ENCODE results near the gene PDE6B.
"Not testable (repeated sequence)": the region's sequence is repeated elsewhere in the genome, so short reads cannot be mapped to it uniquely, and the experiment has no call there.

The PDE6B gene

DNA sequence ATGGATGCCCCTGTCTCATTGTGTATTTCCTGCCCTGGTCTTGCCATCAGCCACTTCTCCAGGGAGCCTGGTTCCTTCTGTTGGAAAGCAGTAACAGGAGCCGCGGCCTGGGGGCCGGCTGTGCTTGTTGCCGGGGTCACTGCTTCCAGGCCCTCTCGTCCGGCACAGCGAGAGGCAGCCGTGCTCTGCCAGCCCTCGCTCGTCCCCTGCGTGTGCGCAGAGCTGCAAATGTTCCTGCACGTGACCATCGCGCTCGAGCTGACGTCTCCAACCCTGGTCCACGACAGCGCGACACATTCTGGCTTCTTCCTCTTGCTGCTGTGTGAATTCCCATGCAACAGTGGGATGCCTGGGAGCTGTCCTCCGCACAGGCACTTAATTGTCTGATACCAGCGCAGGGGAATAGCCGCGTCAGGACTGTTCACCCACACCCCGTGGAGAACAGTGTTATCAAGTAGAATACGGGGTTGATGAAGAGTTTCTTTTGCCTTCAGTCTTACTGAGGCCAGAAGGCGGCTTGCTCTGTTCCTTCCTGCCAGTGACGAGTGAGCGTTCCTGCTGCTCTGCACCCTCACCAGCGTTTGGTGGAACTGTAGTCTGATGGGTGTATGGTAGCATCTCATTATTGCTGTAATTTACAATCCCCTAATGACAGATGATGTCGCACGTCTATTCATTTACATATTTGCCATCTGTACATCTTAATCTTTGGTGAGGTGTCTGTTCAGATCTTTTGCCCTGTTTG lies 12.3 kb downstream of the PDE6B start:
- DNase-seq = no peak

DNA sequence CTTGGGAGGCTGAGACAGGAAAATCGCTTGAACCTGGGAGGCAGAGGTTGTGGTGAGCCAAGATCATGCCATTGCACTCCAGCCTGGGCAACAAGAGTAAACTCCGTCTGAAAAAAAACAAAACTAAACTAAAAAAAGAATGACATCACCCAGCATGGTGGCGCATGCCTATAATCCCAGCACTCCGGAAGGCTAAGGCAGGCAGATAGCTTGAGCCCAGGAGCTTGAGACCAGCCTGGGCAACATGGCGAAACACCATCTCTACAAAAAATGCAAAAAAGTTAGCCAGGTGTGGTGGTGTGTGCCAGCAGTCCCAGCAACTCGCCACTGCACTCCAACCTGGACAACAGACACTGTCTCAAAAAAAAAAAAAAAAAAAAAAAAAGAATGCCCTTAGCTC lies 17.0 kb downstream of the PDE6B start:
- not testable (repeated sequence) for DNase-seq

DNA sequence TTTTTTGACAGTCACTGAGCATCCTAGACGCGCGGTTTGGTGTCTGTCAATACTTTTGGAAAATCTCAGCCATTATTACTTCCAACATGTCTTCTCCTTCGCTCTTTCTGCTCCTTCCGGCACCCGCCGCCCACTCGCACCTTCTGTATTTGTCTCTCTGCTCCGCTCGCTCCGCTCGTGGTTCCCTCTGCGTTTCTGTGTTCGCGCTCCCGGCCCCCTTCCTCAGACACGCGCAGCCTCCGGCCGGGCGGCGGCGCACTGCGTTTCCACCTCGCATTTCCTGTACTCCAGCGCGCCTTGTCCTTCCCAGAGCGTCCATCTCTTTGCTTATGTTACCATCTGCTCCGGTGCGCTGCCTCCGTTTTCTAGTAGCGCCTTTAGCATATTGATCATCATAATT lies 21.1 kb downstream of the PDE6B start:
- no peak for DNase-seq

DNA sequence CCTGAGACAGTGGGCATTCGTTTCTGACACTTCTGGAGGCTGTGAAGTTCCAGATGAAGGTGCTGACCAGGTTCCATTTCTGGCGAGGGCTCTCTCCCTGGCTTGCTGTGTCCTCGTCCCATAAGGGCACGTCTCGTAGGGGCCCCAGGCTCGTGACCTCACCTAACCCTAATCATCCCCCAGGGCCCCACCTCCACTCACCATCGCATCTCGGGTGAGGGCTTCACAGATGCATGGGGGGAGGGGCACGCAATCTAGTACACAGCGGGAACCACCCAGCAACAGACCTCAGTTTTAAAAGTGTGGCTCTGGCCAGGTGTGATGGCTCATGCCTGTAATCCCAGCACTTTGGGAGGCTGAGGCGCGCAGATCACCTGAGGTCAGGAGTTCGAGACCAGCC lies 22.1 kb downstream of the PDE6B start:
- DNase-seq = no peak

DNA sequence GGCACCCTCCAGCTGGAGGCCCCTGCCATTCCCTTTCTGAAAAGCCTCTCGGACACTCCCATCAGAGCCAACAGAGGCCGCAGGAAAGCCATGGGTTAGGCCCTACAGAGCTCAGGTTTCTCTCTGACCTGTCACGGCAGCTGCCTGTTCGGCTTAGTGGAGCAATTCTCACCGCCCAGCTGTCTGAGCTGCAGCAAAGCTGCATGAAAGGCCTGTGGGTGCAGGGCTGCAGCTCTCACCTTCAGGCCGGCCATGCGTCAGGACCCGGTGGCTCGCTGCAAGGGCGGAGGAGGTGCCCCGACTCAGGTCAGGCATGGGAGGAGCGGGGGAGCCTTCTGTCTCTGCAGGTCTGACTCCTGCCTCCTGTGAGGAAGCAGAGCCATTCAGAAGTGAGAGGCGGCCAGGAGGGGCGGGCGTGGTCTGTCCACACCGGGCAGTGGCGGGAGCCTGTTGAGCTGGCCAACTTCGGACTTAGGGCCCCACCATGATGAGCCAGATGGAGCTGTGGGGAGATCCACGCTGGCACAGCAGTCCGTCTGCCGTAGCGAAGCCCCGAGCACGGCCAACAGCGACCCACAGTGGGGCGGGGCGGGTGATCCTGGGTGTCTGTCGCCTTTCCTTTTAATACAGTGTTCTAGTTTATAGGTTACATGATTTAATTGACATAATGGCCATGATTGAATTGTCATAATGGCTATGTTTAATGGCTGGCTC lies 23.4 kb downstream of the PDE6B start:
- DNase-seq = no peak

DNA sequence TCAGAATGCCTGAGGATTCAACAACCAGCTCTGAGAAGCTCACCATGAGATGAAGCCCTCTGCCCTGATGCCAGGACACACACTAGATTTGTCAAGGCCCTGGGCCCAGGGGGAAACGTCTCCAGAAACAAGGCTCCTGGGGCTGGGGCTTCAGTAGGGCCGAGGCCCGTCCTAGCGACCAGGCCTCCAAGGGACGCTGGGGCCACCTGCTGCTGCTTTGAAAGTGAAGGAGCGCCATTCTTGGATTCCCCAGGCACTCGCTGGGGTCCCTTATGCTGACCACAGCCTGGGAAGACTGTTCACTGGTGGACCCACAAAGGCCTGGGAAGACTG lies 23.9 kb downstream of the PDE6B start:
- no peak for DNase-seq

DNA sequence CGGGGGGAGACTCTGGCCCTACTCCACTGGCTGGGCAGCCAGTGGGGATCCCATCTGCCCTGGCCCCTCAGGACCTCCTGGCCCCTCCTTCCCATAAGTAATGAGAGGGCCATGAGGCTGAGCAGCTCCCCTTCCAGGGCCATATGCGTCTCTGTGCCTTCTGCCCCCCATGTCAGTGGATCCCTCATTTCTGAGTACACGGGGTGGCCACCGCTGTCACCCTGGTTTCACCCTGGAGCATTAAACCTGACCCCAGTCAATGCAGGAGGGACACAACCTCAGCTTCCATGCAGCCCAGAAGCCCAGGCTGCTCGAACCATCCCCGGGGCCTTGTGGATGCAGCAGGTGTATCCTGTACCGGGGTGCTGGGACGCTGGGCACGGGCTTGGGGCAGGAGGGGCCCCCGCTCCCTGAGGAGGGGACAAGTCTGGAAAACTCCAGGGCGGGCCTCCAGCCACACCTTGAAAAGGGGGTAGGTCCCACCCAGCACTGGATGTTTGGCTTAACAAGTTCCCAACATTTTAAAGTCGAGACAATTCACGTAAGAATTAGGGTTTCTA lies 24.5 kb downstream of the PDE6B start:
- no peak for DNase-seq

DNA sequence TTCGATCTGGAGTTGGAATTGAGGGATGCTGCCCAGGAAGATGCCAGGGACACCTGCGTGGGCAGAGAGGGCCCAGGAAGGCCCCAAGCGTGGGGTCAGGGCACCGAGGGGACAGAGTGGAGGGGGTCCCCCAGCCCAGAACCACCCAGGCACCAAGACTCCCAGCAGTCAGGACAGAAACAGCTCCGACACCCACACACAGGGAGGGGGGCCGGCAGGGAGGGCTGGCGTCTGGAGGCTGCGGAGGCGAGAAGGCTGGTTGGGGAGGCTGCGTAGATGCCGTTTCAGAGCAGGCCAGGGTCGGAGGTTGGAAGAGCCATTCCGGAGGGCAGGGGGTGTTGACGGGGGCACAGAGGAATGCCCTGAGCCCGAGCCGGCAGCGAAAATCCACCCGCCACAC lies 25.1 kb downstream of the PDE6B start:
- DNase-seq = no peak

DNA sequence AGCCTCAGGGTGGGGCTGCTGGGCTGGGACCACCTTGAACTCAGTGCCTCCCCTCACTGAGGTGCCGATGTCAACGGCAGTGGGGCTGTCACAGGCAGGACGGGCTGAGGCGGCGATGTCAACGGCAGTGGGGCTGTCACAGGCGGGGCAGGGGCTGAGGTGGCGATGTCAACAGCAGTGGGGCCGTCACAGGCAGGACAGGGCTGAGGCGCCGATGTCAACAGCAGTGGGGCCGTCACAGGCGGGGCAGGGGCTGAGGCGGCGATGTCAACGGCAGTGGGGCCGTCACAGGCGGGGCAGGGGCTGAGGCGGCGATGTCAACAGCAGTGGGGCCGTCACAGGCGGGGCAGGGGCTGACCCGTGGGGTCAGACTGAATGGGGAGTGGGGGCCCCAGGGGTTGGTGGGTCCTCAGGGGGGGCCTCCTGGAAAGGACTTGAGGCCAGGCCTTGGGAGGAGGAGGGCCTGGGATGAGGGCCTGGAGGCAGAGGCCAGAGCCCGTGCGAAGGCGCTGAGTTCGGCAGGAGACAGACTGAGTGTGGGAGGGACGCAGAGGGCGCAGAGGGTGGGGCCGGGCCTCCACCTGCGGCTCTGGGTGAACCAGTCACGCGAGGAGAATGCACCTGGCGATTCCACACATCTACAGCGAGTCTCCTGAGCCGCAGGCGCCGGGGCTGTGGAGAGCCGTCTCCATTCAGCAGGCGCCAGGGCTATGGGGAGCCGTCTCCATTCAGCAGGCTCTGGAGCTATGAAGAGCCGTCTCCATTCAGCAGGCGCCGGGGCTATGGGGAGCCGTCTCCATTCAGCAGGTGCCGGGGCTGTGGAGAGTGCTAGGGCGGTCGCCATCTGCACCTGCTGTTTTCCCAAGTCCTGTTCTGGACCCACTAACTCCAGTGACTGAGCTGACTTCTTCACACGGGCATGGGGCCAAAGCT lies 25.8 kb downstream of the PDE6B start:
- no peak for DNase-seq

DNA sequence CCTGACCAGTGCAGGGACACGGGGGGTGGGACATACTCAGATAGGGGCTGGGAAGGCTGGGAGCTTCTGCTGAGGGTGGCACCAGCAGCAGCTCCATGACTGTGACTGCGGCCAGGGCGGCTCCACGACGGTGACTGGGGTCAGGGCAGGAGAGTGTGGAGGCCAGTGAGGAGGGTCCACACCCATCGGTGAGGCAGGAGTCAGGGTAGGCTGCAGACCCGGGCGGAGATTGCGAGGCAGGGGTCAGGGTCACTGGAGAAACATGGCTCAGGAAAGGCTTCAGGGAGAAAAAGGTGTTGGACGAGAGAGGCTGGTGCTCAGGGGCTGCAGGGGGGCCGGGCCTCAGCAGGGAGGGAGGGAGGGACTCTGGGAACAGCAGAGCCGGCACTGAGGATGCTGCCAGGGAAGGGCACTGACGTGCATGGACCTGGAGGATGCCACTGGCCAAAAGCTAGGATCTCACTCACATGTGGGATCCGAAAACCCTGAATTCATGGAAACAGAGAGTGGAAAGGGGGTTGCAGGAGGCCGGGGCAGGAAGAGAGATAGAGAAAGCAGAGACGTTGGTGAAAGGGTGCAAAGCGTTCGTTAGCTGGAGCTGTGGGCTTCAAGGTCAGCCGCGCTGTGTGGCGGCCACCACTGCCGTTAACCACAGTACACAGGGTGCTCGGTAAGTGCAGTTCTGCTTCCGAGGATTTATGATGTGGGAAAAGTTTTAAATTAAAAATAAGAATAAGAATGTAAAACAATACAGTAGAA lies 26.7 kb downstream of the PDE6B start:
- no peak for DNase-seq

DNA sequence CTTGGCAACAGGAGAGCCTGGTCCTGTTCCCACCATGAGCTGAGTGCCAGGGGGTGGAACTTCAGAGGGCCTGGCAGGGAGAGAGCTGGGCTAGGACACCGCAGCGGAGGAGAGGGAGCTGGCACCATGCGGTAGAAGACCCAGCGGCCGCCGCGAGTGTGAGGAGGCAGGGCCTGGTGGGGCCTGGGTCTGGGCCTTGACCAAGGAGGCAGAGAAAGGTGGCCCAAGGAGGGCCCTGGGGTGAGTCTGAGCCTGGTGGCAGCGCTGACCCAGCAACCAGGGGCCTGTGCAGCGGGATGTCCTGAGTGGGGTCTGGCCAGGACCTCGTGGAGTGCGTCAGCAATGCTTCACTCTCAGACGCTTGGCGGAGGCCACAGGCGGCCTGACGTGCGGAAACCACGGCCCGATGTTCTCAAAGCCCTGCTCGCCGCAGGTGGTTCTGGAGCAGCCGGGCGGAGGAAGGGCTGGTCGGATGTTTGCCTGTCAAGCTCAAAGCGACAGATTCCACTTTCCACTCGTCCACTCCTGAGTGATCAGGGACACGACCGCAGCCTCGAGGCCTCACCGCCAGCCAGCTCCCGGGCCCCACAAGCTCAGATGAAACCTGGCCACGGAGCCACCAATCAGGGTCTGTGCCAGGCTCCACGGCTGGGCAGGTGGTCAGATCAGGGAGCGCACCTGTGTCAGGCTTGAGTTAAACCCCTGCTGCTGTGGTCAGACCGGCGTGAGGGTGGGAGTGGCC lies 27.9 kb downstream of the PDE6B start:
- DNase-seq = no peak

DNA sequence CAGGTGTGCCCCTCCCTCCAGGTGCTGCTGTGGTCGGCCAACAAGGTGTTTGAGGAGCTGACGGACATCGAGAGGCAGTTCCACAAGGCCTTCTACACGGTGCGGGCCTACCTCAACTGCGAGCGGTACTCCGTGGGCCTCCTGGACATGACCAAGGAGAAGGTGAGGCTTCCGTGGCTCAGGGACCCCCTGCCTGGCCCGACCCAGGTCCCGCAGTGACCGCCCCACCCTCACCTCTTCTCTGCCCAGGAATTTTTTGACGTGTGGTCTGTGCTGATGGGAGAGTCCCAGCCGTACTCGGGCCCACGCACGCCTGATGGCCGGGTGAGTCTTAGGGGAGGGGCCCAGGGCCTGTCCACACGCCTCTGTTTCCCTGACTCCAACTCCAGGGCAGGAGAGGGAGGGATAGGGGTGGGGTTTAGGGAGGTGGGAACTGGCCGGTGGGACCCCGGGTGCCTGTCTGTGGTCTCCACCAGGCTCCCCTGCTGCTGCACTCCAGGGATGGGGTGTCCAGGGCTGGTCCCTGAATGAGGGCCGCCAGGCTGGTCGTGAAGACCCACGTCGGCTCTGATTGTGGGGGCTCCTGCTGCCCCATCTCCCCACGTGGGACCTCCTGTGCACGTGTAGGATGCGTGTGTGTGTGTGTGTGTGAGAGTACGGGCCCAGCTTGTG lies 28.6 kb downstream of the PDE6B start:
- DNase-seq = no peak

DNA sequence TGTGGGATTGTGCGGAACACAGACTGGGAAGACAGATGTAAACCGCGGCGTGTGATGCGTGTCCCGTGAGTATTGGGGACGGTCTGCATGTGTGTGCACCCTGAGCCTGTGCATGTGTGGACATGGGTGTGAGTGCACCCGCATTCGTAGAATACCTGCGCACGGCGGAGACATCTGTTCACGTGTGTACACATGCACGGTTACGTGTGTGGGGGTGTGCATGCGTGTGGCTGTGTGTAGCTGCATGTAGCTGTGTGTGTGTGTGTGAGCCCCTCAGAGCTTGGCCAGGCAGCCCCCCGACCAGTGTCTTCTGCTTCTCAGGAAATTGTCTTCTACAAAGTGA lies 29.1 kb downstream of the PDE6B start:
- DNase-seq = no peak

DNA sequence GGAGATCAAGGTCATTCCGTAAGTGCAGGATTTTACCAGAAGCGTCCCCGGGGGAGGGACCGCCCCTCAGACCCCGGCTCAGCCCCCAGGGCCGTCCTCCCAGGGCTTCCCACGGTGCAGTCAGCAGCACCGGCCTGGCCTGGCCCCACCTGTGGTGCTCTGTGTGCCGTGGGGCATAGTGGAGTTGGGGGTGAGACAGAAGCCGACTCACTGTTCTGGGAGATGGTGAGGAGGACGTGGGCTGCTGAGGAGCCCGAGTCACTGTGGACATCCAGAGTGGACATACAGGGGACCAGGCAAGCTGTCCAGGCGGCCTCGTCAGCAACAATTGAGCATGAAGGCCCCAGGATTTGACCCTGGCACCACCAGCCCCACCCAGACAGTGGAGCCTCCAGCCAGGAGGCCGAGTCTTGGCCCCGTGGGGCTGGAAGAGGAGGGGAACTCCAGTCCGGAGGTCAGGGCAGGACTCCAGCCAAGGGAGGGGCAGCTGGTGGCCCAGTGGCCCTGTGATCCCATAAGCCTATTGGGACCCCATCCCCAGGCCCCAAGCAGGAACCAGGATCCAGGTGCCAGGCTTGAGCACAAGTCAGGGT lies 29.6 kb downstream of the PDE6B start:
- DNase-seq = no peak

DNA sequence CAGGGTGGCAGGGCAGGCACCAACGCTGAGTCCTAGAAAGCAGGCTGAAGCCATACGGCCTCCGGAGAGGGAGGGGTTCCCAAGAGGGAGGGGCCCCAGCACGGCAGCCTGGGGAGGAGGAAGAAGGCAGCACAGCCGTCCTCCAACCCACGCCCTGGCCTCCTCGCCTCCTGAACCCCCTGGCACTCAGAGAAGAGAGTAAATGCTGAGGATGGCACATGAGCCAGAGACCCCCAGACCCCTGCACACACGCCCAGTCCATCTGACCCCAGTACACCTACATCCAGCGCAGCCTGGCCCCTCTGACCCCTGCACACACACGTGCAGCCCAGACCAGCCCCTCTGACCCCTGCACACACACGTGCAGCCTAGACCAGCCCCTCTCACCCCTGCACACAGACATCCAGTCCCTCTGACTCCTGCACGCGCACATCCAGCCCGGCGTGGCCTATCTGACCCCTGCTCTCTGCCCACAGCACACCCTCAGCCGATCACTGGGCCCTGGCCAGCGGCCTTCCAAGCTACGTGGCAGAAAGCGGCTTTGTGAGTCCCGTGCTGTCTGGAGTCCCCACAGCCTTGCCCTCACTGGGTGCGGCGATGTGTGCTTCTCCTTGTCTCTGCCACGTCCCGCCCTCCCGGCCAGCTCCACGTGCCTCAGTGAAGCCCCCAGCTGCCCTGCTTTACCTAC lies 30.2 kb downstream of the PDE6B start:
- DNase-seq = no peak

DNA sequence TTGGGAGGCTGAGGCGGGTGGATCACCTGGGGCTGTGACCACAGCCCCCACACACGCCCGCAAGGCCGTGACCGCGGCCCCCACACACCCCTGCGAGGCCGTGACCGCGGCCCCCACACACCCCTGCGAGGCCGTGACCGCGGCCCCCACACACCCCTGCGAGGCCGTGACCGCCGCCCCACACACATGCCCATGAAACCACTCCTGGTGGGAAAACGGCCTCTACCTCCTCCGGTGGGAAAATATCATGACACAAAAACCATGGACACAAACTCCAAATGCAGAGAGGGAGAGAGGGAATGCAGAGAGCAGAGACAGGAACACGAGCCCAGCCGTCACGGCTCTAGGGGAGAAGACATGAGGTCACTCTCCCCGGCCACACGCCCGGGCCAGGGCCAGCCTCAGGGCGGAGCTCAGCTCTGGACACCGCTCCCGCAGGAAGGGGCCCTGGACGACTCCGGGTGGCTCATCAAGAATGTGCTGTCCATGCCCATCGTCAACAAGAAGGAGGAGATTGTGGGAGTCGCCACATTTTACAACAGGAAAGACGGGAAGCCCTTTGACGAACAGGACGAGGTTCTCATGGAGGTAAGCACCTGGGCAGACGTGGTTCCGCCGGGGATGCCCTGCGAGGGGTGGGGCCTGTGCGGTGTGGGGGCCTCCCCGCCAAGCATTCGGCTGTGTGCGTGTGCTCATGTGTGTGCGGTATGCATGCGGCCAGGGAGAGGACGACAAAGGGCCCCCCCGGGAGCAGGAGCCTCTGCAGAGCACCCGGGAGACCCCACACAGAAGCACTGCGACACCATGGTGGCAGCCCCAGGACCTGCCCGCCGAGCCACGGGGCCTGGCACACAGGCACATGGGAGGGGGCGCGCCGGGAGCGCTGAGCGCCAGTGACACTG lies 31.3 kb downstream of the PDE6B start:
- DNase-seq = no peak

DNA sequence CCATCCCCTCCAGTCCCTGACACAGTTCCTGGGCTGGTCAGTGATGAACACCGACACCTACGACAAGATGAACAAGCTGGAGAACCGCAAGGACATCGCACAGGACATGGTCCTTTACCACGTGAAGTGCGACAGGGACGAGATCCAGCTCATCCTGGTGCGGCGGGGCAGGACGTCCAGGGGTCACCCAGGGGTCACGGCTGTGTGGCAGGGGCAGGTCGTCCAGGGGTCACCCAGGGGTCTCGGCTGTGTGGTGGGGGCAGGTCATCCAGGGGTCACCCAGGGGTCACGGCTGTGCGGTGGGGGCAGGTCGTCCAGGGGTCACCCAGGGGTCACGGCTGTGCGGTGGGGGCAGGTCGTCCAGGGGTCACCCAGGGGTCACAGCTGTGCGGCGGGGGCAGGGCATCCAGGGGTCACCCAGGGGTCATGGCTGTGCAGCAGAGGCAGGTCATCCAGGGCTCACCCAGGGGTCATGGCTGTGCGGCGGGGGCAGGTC lies 32.0 kb downstream of the PDE6B start:
- DNase-seq = no peak

DNA sequence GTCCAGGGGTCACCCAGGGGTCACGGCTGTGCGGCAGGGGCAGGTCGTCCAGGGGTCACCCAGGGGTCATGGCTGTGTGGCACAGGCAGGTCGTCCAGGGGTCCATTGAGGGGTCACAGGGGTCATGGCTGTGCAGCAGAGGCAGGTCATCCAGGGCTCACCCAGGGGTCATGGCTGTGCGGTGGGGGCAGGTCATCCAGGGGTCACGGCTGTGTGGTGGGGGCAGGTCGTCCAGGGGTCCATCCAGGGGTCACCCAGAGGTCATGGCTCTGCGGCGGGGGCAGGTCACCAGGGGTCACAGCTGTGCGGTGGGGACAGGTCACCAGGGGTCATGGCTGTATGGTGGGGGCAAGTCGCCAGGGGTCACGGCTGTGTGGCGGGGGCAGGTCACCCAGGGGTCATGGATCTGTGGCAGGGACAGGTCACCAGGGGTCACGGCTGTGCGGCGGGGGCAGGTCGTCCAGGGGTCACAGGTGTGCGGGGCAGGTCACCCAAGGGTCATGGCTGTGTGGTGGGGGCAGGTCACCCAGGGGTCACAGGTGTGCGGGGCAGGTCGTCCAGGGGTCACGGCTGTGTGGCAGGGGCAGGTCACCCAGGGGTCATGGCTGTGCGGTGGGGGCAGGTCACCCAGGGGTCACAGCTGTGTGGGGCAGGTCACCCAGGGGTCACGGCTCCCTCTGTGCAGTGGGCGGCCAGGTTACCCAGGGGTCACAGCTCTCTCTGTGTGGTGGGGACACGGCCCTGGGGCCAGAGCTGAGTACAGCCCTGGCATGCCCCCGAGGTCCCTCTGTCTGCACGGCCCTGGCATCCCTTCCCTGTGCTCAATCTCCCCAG lies 32.7 kb downstream of the PDE6B start:
- no peak for DNase-seq

Data from NCI-H1048 (cell line).